Hematopoietic multipotent progenitor cell treated with erythropoietin and hydrocortisone succinate and interleukin-3 and kit ligand, for 6 days (in vitro differentiated cells): ENCODE data around the gene HIBADH.

Source experiments
- DNase-seq: peaks from one replicate; pipeline ENCODE4 v3.0.0-alpha.2; 2015

Gene HIBADH

DNA sequence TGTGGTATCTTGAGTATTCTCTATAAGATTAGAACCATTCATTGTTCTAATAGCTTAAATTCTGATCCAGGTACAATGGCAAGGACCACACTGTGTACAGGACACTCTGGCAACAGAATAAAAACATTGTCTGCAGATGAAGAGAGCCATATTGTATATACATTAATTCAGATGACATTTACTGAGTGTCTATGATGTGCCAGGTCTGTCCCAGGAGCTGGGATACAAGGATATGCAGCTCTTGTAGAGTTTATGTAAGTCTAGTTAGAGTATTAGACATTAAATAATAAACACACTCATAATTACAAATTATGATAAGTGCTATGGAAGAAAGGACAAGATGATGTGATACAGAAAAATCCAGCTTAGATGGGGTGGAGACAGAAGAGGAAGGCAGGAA, 184.1 kb downstream of the HIBADH start:
- no peak for DNase-seq

DNA sequence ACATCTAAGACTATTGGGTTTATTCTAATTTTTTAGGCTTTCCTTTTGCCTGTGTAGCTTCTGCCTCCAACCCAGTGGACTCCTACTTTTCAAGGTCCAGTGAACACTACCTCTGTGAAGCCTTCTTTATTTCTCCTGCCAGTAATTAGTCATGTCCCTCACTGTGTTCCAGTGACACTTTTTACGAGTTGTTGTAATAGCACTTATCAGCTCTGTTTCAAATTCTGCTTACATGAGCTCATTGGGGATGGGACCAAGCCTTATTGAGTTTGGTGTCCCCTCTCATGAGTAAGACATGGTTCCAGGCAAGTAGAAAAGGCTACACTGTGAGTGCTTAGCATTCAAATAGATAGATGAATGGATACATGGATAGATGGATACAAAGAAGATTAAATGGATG, 184.6 kb downstream of the HIBADH start:
- no peak for DNase-seq

DNA sequence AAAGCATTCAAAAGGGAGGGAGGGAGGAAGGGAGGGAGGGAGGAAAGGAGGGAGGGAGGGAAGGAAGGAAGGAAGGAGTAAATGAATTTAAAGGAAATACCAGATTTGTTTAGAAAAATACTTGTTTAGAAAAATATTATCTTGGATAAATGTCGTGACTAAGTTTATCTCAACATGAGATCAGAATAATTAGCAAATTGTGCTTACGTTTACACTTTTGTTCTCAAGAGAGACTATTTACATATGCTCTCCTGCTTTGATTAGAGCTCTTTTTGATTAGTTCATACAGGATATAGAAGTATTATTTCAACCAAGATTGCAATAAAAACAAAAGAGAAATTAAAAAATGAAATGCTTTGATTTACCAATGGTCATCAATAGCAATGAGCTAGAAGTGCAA, 186.2 kb downstream of the HIBADH start:
- no peak for DNase-seq
